HG03064 (cell line): ENCODE results near the gene FHIP2A.
"Not testable (repeated sequence)": the region's sequence is repeated elsewhere in the genome, so short reads cannot be mapped to it uniquely, and the experiment has no call there.

Experiments
- ATAC-seq: cut with Tn5 transposase; IDR thresholded peaks from one replicate; pipeline ENCODE4 v1.9.1; 2021; ENCODE audit warnings: low read depth; ENCODE audit not compliant: unreplicated experiment

Gene FHIP2A

GRCh38 chr10:114815791-114816190, 5.8 kb upstream of the FHIP2A start:
- no peak for ATAC-seq

DNA sequence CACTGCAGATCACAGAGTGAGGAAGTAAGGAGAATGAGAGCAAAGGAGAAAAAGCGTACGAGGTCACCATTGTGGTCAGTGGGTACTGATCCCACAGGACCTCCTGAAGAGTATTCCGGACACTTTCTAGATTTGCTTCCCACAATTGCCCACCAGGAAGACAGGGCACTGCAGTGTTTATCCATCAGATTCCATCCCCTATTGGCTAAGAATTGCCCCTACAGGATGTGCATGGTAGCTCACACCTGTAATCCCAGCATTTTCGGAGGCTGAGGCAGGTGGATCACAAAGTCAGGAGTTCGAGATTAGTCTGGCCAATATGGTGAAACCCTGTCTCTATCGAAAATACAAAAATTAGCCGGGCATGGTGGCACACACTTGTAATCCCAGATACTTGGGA, 5.3 kb upstream of the FHIP2A start:
- no peak for ATAC-seq

DNA sequence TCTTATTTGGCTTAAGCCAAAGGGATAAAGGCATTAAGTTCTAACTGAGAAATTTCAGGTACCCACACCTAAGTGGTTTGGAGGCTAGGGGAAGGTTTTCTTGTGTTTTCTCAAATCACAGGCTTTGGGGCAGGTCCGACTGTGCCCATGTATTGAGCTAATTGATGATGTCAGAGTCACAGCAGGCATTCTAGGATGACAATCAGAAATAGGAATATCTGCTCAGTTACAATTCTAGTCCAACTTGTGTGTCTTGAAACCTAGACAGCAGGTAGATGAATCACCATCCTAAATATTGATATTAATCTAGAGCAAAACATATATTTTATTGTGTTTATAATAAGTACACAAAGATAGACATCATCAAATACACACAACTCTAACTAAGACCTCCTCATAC, 2.3 kb upstream of the FHIP2A start:
- no peak for ATAC-seq

DNA sequence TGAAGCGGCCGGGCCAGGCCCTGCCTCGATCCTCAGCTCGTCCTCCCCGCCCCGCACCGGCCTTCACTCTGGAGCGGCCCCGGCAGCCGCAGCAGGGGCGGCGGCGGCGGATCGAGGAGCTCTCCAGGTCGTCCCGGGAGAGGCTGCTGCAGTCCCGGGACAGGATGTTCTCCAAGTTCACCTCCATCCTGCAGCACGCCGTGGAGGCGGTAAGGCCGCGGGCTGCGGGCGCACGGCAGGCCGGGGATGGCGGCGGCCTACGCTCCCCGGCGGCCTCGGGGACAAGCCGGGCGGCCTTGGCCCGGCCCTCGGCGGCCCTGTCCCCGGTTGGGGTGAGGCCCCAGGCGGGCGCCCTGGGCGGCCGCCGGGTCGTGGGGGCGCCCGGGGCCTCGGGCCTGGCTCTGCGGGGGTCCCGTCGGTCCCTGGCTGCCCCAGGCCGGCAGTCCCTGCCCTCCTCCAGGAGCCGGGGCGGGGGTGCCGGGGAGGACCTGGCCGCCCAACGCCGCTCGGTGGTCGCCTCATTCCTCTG, 399 bp downstream of the FHIP2A start:
- peak; percentile 35 for ATAC-seq

DNA sequence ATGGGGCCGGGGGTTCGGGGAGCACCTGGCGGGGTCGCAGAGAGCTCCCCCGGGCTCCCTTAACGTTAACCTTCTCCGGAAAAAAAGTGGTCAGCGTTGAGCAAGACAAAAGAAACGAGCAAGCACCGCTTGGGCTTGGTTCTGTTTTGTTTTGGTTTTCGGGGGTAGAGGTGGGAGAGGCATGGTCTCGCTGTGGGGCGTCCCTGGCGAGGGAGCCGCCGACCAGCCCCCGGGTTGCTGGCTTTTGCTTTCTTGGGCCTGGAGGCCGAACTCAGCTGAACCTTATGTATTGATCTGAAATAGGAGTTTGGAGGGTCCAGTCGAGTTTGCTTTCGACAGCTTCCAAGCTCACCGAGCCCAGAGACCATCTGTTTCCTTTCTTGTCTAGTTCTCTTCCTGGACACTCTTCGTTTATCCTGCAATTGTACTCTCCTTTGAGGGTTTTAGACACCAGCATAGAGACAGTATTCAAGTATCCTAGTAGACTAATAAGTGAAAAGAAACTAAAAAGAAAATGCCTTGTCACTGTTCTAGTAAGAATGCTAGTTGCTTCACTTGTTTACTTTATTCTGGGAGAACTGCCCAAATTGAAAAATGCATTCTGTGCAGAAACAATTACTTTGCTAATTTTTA, 980 bp downstream of the FHIP2A start:
- ATAC-seq, result peak; percentile 16

DNA sequence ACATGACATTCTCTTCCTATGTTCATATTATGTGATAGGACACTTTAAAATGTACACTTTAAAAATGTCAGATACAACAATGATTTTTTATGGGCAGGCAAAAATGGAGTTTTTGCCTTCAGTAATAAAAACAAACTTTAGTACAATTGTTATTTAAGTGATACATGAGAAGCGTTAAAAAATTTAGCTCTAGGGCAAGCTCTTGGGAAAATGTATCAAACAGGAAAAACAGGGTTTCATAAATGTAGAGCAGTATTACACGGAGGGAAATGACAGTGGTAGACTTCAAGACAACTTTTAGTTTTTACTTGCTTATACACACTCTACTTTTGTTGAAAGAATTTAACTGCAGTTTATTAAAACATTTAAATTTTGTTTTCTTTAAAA, 1.5 kb downstream of the FHIP2A start:
- no peak for ATAC-seq

DNA sequence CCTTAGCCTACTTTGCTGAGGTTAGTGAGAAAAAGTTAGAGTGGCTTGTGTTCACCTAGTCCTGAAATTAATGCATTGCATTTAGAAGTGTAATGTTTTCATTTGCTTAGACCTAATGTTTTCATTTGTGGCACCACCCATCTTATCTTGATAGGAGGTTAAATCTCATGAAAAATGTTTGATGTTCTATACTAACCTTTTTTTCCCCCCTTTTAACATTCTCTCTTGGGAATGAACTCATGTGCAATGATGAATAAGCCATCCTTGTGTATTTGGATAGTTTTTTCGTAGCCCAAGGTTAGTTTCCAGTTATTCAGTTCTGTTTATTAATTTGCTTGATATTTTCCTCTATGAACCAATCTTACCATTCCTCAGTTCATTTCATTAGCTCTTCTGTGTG, 2.8 kb downstream of the FHIP2A start:
- no peak for ATAC-seq

GRCh38 chr10:114825513-114826253, 4.1 kb downstream of the FHIP2A start:
- peak; percentile 55 for ATAC-seq

DNA sequence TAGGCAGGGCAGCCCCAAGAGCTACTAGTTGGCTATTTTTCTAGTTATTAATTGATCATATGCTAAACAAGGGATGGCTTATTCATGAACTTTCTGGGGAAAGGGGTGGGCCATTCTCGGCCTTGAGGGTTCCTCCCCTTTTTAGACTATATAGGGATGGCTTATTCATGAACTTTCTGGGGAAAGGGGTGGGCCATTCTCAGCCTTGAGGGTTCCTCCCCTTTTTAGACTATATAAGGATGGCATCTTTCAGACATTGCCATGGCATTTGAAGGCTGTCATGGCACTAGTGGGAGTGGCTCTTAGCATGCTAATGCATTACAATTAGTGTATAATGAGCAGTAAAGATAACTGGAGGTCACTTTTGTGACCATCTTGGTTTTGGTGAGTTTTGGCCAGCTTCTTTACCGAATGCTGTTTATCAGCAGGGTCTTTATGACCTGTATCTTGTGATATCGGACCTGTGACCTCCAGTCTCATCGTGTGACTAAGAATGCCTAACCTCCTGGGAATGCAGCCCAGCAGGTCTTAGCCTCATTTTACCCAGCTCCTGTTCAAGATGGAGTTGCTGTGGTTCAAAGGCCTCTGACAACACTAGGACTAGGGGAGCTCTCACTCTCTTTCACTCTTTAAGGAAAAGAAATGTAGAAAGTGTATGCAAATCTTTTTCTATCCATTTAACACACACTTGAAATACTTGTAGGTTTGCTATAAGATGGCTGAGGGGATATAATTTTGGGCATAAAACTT, 7.8 kb downstream of the FHIP2A start:
- no peak for ATAC-seq

DNA sequence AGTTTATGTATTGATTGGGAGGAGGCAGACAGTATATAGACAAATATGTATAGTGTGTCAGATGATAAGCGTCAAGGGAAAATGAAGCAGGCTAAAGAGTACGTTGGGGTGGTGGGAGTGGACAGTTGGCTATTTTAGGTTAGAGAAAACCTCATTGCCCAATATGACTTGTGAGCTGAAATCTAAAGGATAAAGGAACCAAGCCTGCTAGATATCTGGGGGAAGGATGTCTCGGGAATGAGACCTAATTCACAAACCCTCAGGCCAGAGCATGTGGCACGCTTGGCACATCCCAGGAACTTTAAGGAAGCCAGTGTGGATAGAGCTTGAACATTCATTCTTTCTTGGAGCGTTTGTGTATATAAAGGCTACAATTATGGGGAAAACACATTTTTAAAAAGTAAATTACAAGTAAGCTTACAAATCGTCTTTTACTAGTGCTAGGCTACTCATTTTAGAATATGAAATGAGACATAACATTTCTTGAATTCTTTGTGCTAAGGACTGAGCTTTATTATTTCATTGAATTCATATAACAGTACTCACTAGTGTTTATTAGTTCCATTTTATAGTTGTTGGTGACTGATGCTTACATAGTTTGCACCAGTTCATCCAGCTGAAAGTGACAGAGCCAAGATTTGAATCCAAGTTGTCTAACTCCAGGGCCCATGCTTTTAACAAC, 9.7 kb downstream of the FHIP2A start:
- no peak for ATAC-seq

GRCh38 chr10:114837690-114838089, 16.1 kb downstream of the FHIP2A start:
- no peak for ATAC-seq

GRCh38 chr10:114839901-114840300, 18.3 kb downstream of the FHIP2A start:
- no peak for ATAC-seq

DNA sequence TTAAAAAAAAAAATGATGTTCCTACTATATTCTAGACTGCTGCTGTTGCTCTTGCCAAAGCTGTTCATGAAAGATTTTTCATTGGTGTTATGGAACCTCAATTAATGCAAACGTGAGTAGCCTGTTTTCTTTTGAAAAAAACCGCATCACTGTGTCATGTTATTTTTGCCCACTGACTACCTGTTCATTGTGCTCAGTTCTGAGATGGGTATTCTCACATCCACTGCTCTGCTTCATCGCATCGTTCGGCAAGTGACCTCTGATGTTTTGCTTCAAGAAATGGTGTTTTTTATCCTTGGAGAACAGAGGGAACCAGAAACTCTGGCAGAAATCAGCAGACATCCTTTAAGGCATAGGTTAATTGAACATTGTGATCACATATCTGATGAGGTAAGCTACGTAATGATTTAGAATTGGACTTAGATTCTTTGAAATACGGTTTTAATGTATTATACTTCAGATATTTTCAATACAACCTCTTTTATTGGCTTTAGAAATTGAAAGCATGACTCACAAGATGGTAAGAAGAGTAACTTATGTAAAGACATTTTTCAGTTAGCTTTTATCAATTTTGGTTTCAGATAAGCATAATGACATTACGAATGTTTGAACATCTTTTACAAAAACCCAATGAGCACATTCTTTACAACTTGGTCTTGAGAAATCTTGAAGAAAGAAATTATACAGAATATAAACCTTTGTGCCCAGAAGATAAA, 24.6 kb downstream of the FHIP2A start:
- ATAC-seq, result no peak

GRCh38 chr10:114847517-114847916, 25.9 kb downstream of the FHIP2A start:
- not testable (repeated sequence) for ATAC-seq

GRCh38 chr10:114849674-114850073, 28.1 kb downstream of the FHIP2A start:
- ATAC-seq, result no peak

DNA sequence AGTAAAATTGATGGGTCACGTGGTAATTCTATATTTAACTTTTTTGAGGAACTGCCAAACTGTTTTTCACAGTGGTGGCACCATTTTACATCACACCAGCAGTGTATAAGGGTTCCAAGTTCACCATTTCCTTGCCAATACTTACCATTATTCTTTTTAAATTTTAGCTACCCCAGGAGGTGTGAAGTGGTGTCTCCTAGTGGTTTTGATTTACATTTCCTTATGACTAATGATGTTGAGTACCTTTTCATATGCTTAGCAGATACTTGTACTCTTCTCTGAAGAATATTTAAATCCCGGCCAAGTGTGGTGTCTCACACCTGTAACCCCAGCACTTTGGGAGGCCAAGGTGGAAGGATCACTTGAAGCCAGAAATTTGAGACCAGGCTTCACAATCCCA, 28.5 kb downstream of the FHIP2A start:
- no peak for ATAC-seq

GRCh38 chr10:114851336-114851735, 29.8 kb downstream of the FHIP2A start:
- no peak for ATAC-seq

GRCh38 chr10:114852197-114852596, 30.6 kb downstream of the FHIP2A start:
- ATAC-seq, result no peak

DNA sequence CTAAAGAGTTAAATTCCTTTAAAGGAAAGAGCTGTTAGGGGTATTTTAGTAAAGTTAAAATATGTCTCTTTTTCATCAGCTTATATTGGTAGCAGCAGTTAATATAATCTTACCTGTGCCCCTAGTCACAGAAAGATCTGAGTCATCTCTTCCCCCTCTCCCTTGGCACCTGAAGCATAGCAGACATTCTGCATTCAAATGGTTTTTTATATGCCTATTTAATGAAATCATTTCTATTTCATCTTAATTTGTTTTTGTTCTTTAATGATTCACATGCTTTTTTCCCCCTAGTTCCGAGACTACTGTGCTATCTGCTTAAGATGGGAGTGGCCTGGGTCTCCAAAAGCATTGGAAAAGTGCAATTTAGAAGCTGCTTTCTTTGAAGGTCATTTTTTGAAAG, 33.3 kb downstream of the FHIP2A start:
- no peak for ATAC-seq
